GM12878 (cell line): Measurements from ENCODE around the gene YJU2.

Experiments
- CTCF ChIP-seq, 3 experiments: IDR thresholded peaks in 2 of 3; conservative IDR thresholded peaks in 1 of 3; 2 replicates each; pipeline ENCODE4 v1.5.1; 2011; ENCODE audit warnings: low read depth in 3 of 3, low read length in 3 of 3, mild to moderate bottlenecking in 3 of 3, control low read depth in 2 of 3, moderate library complexity in 2 of 3, inconsistent platforms in 1 of 3, mixed read lengths in 1 of 3; ENCODE audit not compliant: control insufficient read depth in 2 of 3, insufficient read depth in 1 of 3; ENCODE audit errors: extremely low read depth in 1 of 3
- ESRRA ChIP-seq: IDR thresholded peaks from 2 replicates; pipeline ENCODE4 v1.6.1; 2012; ENCODE audit warnings: mild to moderate bottlenecking, low read length, improper control_type of control experiment
- JUNB ChIP-seq: IDR thresholded peaks from 2 replicates; pipeline ENCODE4 v1.6.1; 2016; ENCODE audit warnings: antibody characterized with exemption, mild to moderate bottlenecking
- NRF1 ChIP-seq: conservative IDR thresholded peaks from 2 replicates; pipeline ENCODE4 v1.6.1; 2011; ENCODE audit warnings: mild to moderate bottlenecking, low read depth, low read length, improper control_type of control experiment
- RAD51 ChIP-seq: fragments of 450-650 bp; IDR thresholded peaks from 2 replicates; pipeline ENCODE4 v1.6.1; 2016; ENCODE audit warnings: moderate library complexity, mild to moderate bottlenecking, inconsistent platforms
- SIX5 ChIP-seq: IDR thresholded peaks from 2 replicates; pipeline ENCODE4 v1.6.1; 2011; ENCODE audit warnings: mild to moderate bottlenecking, low read depth, low read length, moderate library complexity; ENCODE audit not compliant: severe bottlenecking
- SREBF2 ChIP-seq: IDR thresholded peaks from 2 replicates; pipeline ENCODE4 v1.6.1; 2012; ENCODE audit warnings: mild to moderate bottlenecking, low read length
- STAT1 ChIP-seq: fragments of 450-650 bp; conservative IDR thresholded peaks from 2 replicates; pipeline ENCODE4 v1.6.1; 2014; ENCODE audit warnings: antibody characterized with exemption, mild to moderate bottlenecking
- YY1 ChIP-seq: IDR thresholded peaks from 2 replicates; pipeline ENCODE4 v1.6.1; 2011; ENCODE audit warnings: low read depth, mild to moderate bottlenecking, low read length

GRCh38 chr19:4210166-4210731 is 36.6 kb upstream of the YJU2 start:
- TF ChIP-seq YY1, result no peak
- no peak for TF ChIP-seq ESRRA
- no peak for TF ChIP-seq STAT1
- no peak for TF ChIP-seq SREBF2
- TF ChIP-seq RAD51, result no peak
- no peak for TF ChIP-seq CTCF (IDR thresholded peaks at IDR 0.05 in 2 of 3, conservative IDR thresholded peaks at IDR 0.05 in 1 of 3; ENCODE audit: control insufficient read depth in 2 of 3, extremely low read depth in 1 of 3, insufficient read depth in 1 of 3, low read depth in 3 of 3, low read length in 3 of 3)
- TF ChIP-seq NRF1, result no peak
- TF ChIP-seq SIX5, result no peak
- no peak for TF ChIP-seq JUNB
